Large intestine (tissue), 3 donors: Measurements from ENCODE around the gene PLA2G4E. TPM values are rescaled to one million over a fixed set of nuclear protein-coding genes. Genes with fewer than 3 reads are reported as not detected.
A peak's percentile ranks its signal among the peaks of the same experiment; 100 is the strongest.

Experiments
- DNase-seq, 2 donors: peaks; one replicate each; pipeline versions ENCODE4 v3.0.0 to v3.0.0-alpha.2; 2013
- H3K27ac ChIP-seq: one replicate; pipeline ENCODE4 v1.5.1; 2013; ENCODE audit warnings: low read length
- H3K27me3 ChIP-seq: 2 replicates; pipeline ENCODE4 v1.6.1; 2013; ENCODE audit warnings: low read length; ENCODE audit not compliant: control insufficient read depth, insufficient read depth
- H3K36me3 ChIP-seq: 2 replicates; pipeline ENCODE4 v1.6.1; 2013; ENCODE audit warnings: low read length; ENCODE audit not compliant: control insufficient read depth, insufficient read depth
- H3K4me1 ChIP-seq: one replicate; pipeline ENCODE4 v1.6.1; 2013; ENCODE audit warnings: low read length; ENCODE audit not compliant: control insufficient read depth, insufficient read depth
- H3K4me3 ChIP-seq: one replicate; pipeline ENCODE4 v1.5.1; 2013; ENCODE audit warnings: low read length
- H3K9me3 ChIP-seq: one replicate; pipeline ENCODE4 v1.6.1; 2013; ENCODE audit warnings: mild to moderate bottlenecking, low read depth, low read length, moderate library complexity; ENCODE audit not compliant: control insufficient read depth
- WGBS: methylation state at CpG from one replicate; pipeline ENCODE4 v1.1.5; 2013; ENCODE audit warnings: low lambda C conversion rate; ENCODE audit not compliant: insufficient coverage; 5-methylcytosine and 5-hydroxymethylcytosine counted together
- polyA plus RNA-seq: library from polyadenylated mRNA; unstranded; fragments of 120-200 nt; gene quantifications from one replicate; pipeline ENCODE4 v1.2.1, GENCODE V29; 2013

Gene PLA2G4E
- polyA plus RNA-seq, 1 donor: 0.43 TPM

DNA sequence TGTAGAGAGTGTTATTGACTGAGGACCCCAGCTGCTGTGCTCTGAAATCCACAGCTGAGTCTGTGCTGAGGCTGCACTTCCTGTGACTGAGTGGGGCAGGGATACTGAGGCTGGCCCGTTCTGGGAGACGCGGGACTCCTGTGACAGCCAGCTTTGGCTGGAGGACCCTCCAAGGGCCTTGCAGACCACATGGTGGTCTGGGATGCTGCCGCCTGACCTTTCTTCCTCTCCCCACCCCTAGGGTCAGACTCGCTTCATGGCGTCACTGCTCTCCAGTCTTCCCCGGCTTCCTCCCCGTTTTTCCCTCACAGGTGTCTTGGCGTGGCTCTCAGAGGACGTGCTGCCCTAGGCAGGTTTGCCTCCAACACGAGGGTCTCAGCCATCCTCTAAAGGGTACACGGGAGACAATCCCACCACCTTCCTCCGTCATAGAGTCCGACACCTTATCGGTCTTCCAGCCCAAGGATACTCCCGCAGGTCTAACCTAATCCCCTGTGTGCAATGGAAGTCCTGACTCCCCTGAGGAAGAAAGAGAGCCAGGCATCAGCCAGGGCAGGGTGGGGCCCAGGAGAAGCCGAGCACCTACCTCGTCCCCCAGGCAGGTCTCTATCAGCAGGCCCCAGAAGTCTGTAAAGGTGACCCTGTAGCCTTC is 28.6 kb downstream of the PLA2G4E start:
- H3K36me3 ChIP-seq: no peaks in the 10 kb centered on the region
- no peak for DNase-seq
- no peaks in the 10 kb centered on the region for H3K27me3 ChIP-seq
- H3K4me1 ChIP-seq: no peaks in the 10 kb centered on the region
- H3K27ac ChIP-seq: no peak overlapping the region
- no peak overlapping the region for H3K4me3 ChIP-seq
- WGBS: 100% methylated on average over 1 of the region's 18 CpGs
- H3K9me3 ChIP-seq: no peaks in the 10 kb centered on the region

DNA sequence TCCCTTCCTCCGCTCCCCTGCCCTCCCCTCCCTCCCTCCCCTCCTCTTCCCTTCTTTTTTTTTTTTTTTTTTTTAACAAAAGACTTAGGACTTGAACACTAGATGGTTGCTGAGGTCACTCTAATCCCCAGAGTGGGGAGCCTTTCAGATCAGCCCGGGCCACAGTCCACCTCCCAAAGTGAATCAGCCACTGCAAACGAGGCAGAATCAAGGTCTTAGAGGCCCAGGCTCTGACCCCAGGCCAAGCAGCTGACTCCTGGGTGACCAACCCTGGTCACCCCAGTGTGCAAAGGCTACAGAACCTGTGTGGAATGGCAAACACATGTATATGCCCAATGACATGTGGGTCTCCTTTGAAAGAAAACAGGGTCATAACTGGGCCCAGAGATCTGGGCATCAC is 30.2 kb downstream of the PLA2G4E start:
- no peaks in the 10 kb centered on the region for H3K4me1 ChIP-seq
- no peaks in the 10 kb centered on the region for H3K27me3 ChIP-seq
- no peak overlapping the region for H3K27ac ChIP-seq
- DNase-seq: no peak
- no peaks in the 10 kb centered on the region for H3K36me3 ChIP-seq
- 100% methylated on average over 1 of the region's 3 CpGs for WGBS
- no peaks in the 10 kb centered on the region for H3K9me3 ChIP-seq
- no peak overlapping the region for H3K4me3 ChIP-seq

DNA sequence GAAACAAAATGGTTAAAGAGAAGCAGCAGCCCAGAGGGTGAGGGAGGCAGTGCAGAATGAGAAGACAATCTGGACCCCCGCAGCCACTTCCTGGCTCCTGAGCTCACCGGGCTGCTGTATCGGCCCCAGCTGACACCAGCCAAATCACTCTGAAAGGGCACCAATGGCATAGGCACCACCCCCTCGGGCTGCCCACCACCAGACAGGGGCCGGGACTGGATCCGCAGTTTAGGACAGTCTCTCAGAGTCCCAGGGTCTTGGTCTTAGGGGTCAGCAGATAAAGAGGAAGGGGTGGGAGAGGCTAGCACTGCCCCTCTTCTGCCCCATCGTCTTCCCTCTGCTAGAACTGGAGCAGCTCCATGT is 30.6 kb downstream of the PLA2G4E start:
- H3K9me3 ChIP-seq: no peaks in the 10 kb centered on the region
- H3K4me1 ChIP-seq: no peaks in the 10 kb centered on the region
- no peaks in the 10 kb centered on the region for H3K27me3 ChIP-seq
- no peak for DNase-seq
- no peaks in the 10 kb centered on the region for H3K36me3 ChIP-seq
- WGBS: no CpG with 5 or more reads among the region's 7 CpGs
- H3K4me3 ChIP-seq: no peak overlapping the region
- no peak overlapping the region for H3K27ac ChIP-seq

DNA sequence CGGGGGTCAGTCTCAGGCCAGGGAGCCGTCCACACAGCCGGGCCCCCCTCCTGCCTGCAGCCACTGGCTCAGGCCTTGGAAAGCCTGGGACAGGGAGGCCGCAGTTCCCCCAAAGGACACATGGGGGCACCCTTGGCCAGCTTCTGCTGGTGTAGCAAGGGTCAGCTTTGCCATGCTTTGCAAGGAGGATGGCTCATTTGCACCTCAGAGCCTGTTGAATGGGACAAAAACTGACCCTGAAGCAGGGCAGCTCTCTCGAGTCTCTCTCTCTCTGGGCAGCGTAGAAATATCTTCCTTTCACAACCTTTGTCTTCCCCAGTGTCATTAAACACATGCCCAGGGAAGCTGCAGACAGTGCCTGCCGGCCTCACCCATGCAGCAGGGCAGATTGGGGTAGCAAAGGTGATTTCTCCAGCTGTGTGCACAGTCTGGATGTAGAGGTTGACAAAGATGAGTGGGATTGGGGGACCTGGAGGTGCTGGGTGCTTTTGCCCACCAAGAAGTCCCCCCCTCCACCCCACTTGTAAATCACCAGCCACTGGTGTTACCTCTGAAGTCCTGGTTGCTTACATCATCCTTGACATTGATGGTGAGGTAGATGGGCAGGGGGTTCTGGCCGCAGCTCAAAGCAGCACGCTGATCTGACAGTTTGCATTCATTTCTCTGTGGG is 31.1 kb downstream of the PLA2G4E start:
- DNase-seq: peak; percentile 59 to 66
- Histone ChIP-seq H3K4me3 (no peak overlapping the region), H3K27me3 (no peaks in the 10 kb centered on the region), H3K27ac (no peak overlapping the region), H3K36me3 (no peaks in the 10 kb centered on the region), H3K4me1 (no peaks in the 10 kb centered on the region), H3K9me3 (no peaks in the 10 kb centered on the region)
- no CpG with 5 or more reads among the region's 9 CpGs for WGBS

DNA sequence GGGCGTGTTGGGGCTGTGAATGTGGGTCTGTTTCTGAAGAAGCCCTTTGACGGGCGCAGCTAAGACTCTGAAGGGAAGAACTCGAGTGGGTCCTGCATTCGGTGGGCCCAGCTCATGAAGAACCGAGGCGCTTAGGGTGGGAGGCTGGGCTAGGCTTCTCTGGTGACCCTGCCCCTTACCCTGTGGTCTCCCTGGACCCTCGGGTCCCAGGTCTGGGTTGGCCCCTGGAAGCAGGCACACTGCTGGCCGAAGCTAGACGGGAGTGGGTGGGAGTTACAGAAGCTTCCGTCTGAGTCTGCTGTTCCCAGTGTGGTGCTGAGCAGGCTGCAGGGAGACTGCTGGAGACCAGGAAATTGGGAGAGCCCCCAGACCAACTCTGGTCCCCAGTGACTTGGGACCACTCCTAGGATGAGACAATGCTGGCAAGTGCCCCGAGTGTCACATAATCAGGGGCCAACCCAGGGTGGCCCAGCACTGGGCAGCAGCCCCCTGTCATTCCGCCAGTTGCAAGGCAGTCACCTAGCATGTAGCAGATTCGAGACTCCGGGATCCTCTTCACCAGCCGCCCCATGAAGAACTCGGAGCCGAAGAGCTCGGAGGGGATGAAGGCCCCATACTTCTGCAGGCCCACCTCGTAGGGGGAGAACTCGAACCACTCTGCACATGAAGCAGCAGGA is 31.8 kb downstream of the PLA2G4E start:
- 80% methylated on average over 1 of the region's 21 CpGs for WGBS
- H3K36me3 ChIP-seq: no peaks in the 10 kb centered on the region
- H3K27ac ChIP-seq: no peak overlapping the region
- no peak for DNase-seq
- no peaks in the 10 kb centered on the region for H3K27me3 ChIP-seq
- no peak overlapping the region for H3K4me3 ChIP-seq
- H3K9me3 ChIP-seq: no peaks in the 10 kb centered on the region
- no peaks in the 10 kb centered on the region for H3K4me1 ChIP-seq

DNA sequence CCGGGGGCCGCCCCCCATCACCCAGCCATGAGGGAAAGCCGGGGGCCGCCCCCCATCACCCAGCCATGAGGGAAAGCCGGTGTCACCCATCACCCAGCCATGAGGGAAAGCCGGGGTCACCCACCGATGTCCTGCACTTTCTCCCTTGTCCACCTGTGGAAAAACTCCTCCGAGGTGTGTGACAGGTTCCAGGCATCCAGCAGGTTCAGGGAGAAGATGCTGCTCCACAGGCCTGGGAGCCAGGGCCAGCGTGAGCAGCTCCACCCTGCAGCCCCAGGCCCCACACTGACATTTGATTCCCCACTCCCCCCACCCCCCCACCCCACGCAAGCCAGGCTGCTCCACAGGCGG is 32.9 kb downstream of the PLA2G4E start:
- DNase-seq: no peak
- Histone ChIP-seq H3K4me3 (no peak overlapping the region), H3K4me1 (no peaks in the 10 kb centered on the region), H3K36me3 (no peaks in the 10 kb centered on the region), H3K27me3 (no peaks in the 10 kb centered on the region), H3K9me3 (no peaks in the 10 kb centered on the region), H3K27ac (no peak overlapping the region)
- no CpG with 5 or more reads among the region's 11 CpGs for WGBS

DNA sequence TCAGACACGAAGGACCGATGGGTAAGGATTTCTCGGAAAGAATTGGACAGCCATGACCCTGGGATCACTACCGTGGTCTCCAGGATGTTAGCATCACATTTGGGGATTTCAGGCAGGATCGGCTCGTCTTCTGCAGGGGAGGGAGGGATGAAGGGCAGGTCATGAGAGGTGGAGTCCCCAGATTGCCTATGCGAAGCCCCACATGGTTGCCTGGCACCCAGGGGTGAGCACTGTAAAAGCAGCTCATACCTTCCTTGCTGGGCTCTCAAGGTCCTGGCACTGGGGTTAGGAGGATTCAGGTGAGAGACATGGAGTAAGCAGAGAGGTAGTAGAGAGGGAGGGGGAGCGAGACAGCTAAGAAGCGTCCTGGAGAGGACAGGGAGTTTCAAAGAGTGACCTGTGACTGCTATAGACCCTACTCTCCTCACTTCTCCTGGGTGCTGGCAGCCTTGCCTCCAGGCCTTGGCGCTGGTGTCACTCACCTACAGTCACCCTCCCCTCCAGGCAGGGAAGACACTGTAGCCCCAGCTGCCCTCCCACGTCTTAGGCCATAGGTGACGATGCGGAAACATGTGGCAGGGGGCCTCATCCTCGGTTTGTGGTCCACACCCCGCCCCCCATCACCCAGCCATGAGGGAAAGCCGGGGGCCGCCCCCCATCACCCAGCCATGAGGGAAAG is 33.5 kb downstream of the PLA2G4E start:
- no peaks in the 10 kb centered on the region for H3K4me1 ChIP-seq
- no peak for DNase-seq
- no peaks in the 10 kb centered on the region for H3K9me3 ChIP-seq
- no peak overlapping the region for H3K4me3 ChIP-seq
- no peak overlapping the region for H3K27ac ChIP-seq
- 80% methylated on average over 1 of the region's 17 CpGs for WGBS
- H3K27me3 ChIP-seq: no peaks in the 10 kb centered on the region
- H3K36me3 ChIP-seq: no peaks in the 10 kb centered on the region

DNA sequence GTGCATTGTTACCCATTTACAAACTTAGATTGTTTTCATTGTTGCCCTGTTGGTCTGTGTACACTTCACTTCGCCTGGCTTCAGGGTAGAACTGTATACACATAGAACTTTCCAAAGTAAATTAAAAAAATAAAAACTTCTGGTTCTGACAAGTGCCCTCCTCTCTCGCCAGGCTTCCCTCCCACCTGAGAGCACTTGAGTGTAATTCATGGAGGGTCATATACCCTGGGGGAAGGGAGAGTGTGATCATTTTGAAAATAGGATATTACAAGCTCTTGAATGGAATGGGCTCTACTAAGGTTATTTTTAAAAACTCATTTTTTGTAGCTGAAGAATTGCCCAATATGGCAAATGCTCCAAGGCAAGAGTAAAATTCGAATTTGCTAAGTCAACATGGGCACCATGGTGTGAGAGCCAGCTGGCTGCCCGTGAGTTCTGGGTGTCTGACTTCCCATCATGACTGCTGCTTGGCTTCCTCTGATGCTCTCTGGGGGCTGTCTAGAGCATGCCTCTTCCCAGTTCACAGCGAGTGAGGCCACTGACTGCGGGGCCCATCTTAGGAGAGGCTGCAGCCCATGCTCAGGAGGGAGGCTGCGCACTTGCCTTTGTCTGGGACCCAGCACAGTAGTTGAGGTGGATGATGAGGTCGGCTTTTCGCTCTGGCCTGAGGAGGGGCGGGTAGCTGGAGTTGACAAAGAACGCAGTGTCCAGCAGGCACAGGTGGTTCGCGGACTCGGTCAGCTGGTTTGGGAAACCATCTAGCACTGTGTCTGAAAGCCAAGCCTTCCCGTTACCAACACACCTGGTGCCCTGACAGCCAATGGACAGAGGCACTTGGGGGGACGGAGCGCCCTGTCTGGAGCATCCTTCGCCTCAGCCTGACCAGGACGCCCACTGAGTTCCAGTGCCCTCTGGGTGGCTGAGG is 35.3 kb downstream of the PLA2G4E start:
- Histone ChIP-seq H3K9me3 (no peaks in the 10 kb centered on the region), H3K27me3 (no peaks in the 10 kb centered on the region), H3K36me3 (no peaks in the 10 kb centered on the region), H3K4me1 (no peaks in the 10 kb centered on the region), H3K27ac (no peak overlapping the region), H3K4me3 (no peak overlapping the region)
- 50% methylated on average over 1 of the region's 19 CpGs for WGBS
- DNase-seq: no peak

DNA sequence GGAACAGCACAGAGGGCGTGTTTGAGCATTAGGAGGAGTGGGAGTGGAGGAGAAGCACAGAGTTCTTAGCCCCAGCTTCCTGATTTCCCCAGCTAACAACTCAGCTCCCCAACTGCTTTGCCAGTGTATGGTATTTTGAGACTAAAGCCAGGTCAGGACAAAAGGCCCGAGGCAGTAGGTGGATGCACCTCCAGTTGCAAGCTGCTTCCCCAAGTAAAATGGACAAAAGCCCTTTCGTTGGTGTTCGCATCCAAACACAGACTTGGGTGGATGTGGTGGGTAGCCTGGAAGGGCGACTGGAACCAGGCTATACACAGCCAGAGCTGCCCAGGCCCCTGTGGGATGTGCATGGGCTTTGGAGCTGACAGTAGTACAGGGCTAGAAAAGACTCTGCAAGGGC is 36.2 kb downstream of the PLA2G4E start:
- Histone ChIP-seq H3K9me3 (no peaks in the 10 kb centered on the region), H3K4me3 (no peak overlapping the region), H3K36me3 (no peaks in the 10 kb centered on the region), H3K27ac (no peak overlapping the region), H3K4me1 (peaks cover 7% of the 10 kb centered on the region), H3K27me3 (no peaks in the 10 kb centered on the region)
- no peak for DNase-seq
- WGBS: no CpG with 5 or more reads among the region's 5 CpGs
